Fibroblast of villous mesenchyme (primary cell): Measurements from ENCODE around the gene KCNH2. TPM values are rescaled to one million over a fixed set of nuclear protein-coding genes. Genes with fewer than 3 reads are reported as not detected.

Source experiments
- DNase-seq: peaks from one replicate; pipeline ENCODE4 v3.0.0-alpha.2; 2010; ENCODE audit warnings: low read depth
- H3K4me3 ChIP-seq: 2 replicates; pipeline ENCODE4 v1.5.1; 2011; ENCODE audit warnings: low read depth, mild to moderate bottlenecking, low read length
- CTCF ChIP-seq: IDR thresholded peaks from 2 replicates; pipeline ENCODE4 v1.5.1; 2012; ENCODE audit warnings: low read depth, mild to moderate bottlenecking, low read length; ENCODE audit not compliant: insufficient read depth
- total RNA-seq: library from RNA; depleted of rRNA; stranded (reverse); fragments of >200 nt; gene quantifications from 2 replicates; pipeline ENCODE4 v1.2.3, GENCODE V29; 2012

Gene KCNH2
- total RNA-seq, 1 donor = 2.6 TPM

- no peak for DNase-seq
- H3K4me3 ChIP-seq = no peak overlapping the region
- no peak for TF ChIP-seq CTCF
These were observed 13.5 kb downstream of the KCNH2 start for GRCh38 chr7:150964593-150965111.

DNA sequence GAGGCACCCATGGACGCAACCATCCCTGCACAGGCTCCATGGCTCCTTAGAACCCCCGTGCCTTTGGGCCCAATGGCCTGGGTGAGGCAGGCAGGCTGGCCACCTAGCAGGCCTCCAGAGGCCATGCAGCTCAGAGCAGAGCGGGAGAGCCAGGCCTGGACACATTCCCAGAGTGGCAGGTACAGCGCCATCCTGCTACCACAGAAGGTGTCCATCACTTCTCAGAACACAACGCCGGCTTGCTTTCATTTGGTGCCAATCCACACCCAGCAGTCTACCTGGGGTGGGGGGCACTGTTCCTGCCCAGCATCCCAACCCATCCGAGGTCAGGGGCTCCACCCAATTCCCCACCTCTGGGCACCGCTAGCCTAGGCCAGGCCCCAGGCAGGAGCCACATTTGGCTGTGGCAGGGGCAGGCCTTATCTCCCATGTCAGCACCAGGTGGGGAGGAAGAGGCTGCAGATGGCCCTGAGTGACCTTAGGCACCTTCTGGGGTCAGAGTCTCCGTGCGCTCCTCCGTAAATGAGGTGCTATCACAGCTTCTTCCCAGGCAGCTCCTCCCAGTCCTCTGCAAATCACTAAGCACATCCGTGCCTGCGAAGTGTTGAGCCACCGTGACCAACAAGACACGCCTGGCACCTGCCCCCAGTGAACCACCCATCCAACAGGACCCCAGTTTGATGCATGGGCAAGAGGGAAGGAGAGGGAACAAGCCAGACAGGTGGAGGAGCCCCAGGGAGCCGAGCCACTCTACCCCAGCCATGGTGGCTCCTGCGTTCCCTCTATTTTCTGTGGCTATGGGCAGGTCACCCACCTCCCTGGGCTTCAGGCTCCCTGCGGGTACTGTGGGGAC is 14.2 kb downstream of the KCNH2 start:
- no peak for TF ChIP-seq CTCF
- H3K4me3 ChIP-seq = no peak overlapping the region
- no peak for DNase-seq

DNA sequence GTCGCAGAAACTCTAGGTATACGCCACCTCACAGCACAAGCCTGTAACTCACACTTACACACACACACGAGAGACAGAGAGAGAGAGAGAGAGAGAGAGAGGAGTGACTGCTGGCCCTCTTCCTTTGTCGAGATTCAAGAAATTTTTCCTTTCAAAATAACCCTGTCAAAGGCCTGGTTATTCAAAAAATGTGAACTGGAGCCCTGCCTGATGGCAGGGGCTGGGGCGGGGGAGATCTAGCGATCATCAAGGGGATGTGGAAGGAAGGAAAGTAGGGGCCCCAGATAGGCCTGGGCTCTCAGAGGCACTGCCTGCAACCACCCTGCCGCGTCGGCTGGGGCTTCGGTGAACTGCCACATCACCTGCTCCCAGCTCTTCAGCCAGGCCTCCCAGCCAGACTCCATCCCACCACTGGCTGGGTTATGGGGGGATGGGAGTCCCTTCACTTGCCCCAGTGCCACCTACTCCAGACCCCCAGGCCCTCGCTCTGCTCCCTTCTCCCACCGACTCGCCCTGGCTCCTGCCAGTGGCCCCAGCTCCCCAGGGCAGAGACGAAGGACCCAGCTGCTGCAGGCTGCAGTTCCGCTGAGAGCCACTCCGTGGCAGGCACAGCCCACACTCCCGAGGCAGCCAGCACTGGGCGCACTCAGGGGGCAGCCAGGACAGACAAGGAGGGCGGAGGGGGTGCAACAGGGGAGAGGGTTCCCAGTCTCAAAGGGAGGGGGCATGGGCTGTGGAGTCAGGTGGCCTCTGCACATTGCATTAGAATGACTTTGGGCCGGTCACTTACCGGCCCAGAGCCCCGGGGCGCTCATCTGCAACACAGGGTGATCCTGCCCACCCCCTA is 15.3 kb downstream of the KCNH2 start:
- no peak overlapping the region for H3K4me3 ChIP-seq
- peak; percentile 43 for DNase-seq
- TF ChIP-seq CTCF = peak; percentile 99

- TF ChIP-seq CTCF = no peak
- no peak overlapping the region for H3K4me3 ChIP-seq
- DNase-seq = no peak
These were observed 15.9 kb downstream of the KCNH2 start for GRCh38 chr7:150962290-150962552.

DNA sequence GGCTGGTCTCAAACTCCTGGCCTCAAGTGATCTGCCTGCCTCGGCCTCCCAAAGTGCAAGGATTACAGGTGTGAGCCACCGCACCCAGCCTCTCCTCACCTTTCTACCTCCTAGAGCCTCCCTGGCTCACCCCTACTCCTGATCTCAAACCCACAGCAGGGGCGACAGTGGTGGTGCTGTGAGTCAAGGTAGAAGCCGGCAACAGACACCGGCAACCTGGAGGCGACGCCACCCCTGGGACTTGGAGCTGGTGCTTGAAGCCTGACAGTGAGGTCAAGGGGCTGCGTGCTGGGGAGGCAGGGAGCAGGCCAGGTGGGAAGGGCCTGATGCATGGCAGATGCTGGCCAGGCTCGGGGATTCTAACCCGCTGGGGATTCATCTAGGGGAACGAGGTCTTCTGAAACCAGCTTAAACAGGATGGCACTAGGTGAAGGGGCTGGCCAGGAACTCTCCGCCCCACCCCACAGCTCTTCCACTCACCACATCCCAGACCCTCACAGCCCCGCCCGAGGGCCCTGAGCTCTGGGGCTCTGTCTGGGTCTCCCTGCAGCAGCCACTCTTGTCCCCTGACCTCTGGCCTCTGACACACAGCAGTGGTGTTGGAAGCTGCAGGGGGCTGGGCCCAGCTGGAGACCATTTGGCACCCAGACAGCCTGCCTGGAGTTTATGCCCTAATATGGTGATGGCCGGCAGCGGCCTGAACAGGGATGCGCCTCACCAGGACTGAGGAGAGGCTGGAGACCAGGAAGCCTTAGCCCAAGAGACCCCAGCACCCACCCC is 16.4 kb downstream of the KCNH2 start:
- TF ChIP-seq CTCF = no peak
- DNase-seq = peak; percentile 42
- no peak overlapping the region for H3K4me3 ChIP-seq
